HG03432 (cell line): ENCODE data around the gene COG7.

Experiments used
- ATAC-seq: cut with Tn5 transposase; IDR thresholded peaks from one replicate; pipeline ENCODE4 v1.9.1; 2021; ENCODE audit warnings: mild to moderate bottlenecking, moderate library complexity; ENCODE audit not compliant: unreplicated experiment

Gene COG7

GRCh38 chr16:23365602-23366240 is 87.3 kb downstream of the COG7 start:
- ATAC-seq = no peak

GRCh38 chr16:23362460-23363317 is 90.3 kb downstream of the COG7 start:
- no peak for ATAC-seq

GRCh38 chr16:23359092-23359760 is 93.8 kb downstream of the COG7 start:
- ATAC-seq = no peak

GRCh38 chr16:23357761-23358290 is 95.2 kb downstream of the COG7 start:
- ATAC-seq = no peak

- ATAC-seq = no peak
Measured at GRCh38 chr16:23356941-23357340, 96.0 kb downstream of the COG7 start.

- no peak for ATAC-seq
Measured at GRCh38 chr16:23355106-23355670, 97.8 kb downstream of the COG7 start.

- ATAC-seq = no peak
Measured at GRCh38 chr16:23354246-23354645, 98.7 kb downstream of the COG7 start.

- no peak for ATAC-seq
Measured at GRCh38 chr16:23353440-23353839, 99.5 kb downstream of the COG7 start.

GRCh38 chr16:23351360-23351759 is 101.6 kb downstream of the COG7 start:
- ATAC-seq = no peak

GRCh38 chr16:23348579-23349469 is 104.2 kb downstream of the COG7 start:
- ATAC-seq = no peak

- ATAC-seq = no peak
Measured at GRCh38 chr16:23345237-23345636, 107.8 kb downstream of the COG7 start.

GRCh38 chr16:23343643-23344612 is 109.1 kb downstream of the COG7 start:
- ATAC-seq = no peak

GRCh38 chr16:23342083-23342640 is 110.8 kb downstream of the COG7 start:
- ATAC-seq = no peak

GRCh38 chr16:23339787-23340186 is 113.2 kb downstream of the COG7 start:
- ATAC-seq = no peak
